ENCODE measurements around the gene ZAR1L.

DNA sequence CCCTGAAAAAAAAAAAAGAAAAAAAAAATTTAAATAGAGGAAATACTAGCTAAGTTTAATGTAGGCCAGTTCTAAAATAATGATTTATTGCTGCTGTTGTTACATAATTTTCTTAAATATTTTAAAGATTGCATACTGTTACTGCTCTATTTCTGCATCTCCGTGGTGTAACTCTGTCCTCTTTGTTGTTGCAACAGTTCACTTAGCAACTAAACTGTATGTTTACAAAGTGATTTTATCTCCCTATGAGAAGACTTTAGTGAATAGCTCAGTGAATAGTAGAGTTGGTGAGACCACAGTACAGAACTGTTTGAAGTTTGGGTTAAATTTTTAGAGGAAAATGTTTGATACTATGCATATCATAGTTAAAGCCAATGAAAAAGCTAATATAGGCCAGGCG, 19.5 kb upstream of the ZAR1L start:
- TF ChIP-seq, protein P1, sequence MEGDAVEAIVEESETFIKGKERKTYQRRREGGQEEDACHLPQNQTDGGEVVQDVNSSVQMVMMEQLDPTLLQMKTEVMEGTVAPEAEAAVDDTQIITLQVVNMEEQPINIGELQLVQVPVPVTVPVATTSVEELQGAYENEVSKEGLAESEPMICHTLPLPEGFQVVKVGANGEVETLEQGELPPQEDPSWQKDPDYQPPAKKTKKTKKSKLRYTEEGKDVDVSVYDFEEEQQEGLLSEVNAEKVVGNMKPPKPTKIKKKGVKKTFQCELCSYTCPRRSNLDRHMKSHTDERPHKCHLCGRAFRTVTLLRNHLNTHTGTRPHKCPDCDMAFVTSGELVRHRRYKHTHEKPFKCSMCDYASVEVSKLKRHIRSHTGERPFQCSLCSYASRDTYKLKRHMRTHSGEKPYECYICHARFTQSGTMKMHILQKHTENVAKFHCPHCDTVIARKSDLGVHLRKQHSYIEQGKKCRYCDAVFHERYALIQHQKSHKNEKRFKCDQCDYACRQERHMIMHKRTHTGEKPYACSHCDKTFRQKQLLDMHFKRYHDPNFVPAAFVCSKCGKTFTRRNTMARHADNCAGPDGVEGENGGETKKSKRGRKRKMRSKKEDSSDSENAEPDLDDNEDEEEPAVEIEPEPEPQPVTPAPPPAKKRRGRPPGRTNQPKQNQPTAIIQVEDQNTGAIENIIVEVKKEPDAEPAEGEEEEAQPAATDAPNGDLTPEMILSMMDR (IDR thresholded peaks at IDR 0.05) = no peak
- no peak for TF ChIP-seq POLR2AphosphoS5 (IDR thresholded peaks at IDR 0.05)
